ENCODE measurements around the gene PALLD.

PALLD gene

GRCh38 chr4:168757500-168757899, 260.6 kb downstream of the PALLD start:
- no peak for DNase-seq (ENCODE audit: low read depth, low spot score)
- H3K4me3 ChIP-seq (ENCODE audit: low read length): no peak overlapping the region

DNA sequence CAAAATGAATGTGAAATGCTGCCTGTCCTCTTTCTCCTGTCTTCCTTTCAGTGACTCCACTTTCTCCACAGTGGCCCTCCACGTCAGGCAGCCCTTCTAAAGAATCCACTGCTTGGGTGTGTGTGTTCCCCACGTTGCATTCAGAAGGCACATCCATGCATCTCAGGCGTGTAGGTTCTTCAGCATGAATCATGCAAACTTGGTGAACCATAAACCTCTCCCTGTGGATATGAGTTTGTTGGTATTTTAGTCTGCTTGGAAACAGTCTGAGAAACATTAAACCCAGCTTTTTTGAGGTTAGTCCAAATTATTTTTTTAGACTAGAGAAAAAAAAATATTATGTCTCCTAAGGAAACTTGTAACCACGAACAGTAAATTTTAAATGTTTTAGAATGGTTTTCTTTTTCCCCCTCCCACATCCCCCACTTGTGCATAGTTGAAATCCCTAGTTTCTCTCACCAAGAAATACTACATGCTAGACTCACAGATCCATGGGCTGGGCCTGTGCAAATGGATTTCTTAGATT, 261.6 kb downstream of the PALLD start:
- DNase-seq (ENCODE audit: low read depth, low spot score): no peak
- no peak overlapping the region for H3K4me3 ChIP-seq (ENCODE audit: low read length)

GRCh38 chr4:168759321-168759720, 262.5 kb downstream of the PALLD start:
- no peak for DNase-seq (ENCODE audit: low read depth, low spot score)
- H3K4me3 ChIP-seq (ENCODE audit: low read length): no peak overlapping the region

DNA sequence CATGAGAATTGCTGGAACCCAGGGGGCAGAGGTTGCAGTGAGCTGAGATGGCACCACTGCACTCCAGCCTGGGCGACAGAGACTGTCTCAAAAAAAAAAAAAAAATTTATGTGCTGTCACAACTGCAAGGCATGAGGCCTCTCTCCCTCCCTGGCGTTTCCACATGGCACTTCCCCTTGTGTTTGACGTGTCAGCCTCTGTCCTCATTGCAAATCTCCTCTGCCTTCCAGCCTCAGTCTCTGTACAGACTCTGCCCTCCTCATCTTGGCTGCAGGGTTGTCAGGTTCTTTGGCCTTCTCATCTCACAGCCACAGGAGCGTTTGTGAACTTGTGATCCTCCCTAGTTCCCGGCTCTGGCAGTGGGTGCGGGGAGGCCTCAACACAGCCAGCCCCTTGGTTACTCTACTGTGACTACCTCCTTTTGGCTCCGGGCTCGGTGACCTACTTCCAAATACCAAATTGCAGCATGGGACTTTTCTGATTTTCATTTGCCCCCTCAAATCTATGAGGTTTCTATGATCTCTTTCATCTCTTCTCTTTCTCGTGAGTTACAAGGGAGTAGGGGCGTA, 263.2 kb downstream of the PALLD start:
- DNase-seq (ENCODE audit: low read depth, low spot score): no peak
- H3K4me3 ChIP-seq (ENCODE audit: low read length): no peak overlapping the region

DNA sequence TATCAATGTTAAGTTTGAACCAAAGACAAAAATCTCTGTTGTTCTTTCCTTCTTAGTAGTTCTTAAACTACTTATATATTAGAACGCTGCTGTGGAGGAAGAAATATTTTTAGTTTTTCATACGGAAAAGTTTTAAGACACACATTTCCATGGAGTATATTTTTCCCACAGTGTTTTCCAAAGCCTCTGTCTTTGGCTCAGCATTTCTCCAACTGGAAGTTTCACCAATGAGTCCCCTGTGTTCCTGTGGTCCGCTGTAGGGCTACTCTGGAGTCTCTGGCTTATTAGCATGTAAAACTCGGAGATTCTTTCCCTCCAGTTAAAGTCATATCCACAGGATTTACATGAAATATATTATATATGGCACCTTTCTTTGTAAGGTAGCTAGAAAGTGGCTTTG, 264.2 kb downstream of the PALLD start:
- H3K4me3 ChIP-seq (ENCODE audit: low read length): no peak overlapping the region
- no peak for DNase-seq (ENCODE audit: low read depth, low spot score)

- DNase-seq (ENCODE audit: low read depth, low spot score): no peak
- no peak overlapping the region for H3K4me3 ChIP-seq (ENCODE audit: low read length)
Observed at GRCh38 chr4:168765322-168765721, 268.5 kb downstream of the PALLD start.

DNA sequence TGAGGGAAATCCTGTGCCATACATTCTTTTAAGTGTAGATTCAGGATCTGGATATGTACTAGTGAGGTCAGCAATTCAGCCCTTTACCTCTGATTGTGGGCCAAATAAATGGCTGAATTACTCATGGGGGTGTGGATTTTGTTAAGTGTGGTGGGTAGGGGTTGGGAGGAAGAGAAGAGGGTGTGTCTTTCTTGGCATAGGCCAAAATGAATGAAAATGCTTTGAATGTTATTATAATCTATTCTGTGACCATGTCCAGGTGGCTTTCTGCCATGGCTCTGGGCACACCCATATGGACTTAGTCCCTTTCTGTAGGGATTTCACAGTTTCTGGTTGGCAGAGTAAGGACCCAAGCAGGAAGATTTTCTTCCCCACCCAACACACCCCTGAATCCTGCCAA, 268.9 kb downstream of the PALLD start:
- no peak for DNase-seq (ENCODE audit: low read depth, low spot score)
- H3K4me3 ChIP-seq (ENCODE audit: low read length): no peak overlapping the region

GRCh38 chr4:168766604-168767316, 269.9 kb downstream of the PALLD start:
- no peak overlapping the region for H3K4me3 ChIP-seq (ENCODE audit: low read length)
- DNase-seq (ENCODE audit: low read depth, low spot score): no peak

DNA sequence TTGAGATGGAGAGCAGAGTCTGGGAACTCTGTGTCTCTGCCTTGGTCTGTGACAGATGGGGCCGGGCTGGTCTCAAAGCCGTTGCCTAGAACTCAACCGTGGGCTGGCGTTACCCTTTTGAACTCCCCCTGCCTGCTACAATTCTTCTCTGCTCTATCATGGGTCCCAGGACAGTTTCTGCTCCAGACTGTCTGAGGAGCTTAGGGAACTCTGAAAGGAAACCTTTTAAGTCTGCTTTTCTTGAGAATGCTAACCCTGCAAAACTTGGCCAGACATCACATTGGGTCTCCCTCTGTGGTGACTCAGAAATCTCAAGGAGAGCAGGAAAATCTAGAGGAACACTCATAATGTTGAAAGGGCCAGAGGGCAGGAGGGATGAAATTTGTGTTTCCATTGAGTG, 272.6 kb downstream of the PALLD start:
- DNase-seq (ENCODE audit: low read depth, low spot score): no peak
- H3K4me3 ChIP-seq (ENCODE audit: low read length): no peak overlapping the region

DNA sequence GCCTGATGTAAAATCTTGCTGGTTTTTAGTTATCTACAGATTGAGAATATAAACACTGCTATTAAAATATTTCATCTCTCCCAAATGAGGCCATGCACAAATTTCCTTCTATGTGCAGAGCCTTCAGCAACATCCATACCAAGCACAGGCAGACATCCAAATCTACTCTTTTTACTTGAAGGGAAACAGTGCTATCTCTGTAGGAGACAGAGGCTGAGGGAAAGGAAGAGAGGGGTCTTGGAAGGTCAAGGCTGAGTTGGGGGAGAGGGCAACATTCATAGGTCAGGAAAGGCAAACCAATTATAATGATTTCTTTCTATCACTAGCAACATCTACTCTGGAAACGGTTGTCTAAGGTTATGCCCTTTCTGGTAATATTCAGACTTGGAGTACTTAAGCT, 273.0 kb downstream of the PALLD start:
- no peak overlapping the region for H3K4me3 ChIP-seq (ENCODE audit: low read length)
- no peak for DNase-seq (ENCODE audit: low read depth, low spot score)

DNA sequence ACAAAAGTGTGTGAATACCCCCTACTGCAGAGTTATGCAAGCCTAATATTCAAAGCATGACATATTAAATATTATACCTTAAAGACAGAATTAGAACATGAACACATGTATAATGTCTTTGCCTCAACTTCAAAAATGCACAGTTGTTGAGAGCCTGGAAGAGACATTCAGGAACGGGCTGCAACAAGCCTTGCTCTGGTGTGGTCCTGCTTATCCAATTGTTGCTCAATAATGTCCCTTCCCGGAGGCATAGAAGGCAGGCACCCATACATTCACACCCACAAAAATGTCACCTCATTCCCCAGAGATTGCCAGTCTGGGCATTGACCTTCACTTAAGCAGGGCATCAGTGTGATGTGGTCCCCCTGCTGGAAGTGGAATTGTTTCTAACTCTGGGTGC, 274.4 kb downstream of the PALLD start:
- no peak for DNase-seq (ENCODE audit: low read depth, low spot score)
- H3K4me3 ChIP-seq (ENCODE audit: low read length): no peak overlapping the region

- H3K4me3 ChIP-seq (ENCODE audit: low read length): no peak overlapping the region
- no peak for DNase-seq (ENCODE audit: low read depth, low spot score)
Observed at GRCh38 chr4:168773388-168774195, 276.7 kb downstream of the PALLD start.

DNA sequence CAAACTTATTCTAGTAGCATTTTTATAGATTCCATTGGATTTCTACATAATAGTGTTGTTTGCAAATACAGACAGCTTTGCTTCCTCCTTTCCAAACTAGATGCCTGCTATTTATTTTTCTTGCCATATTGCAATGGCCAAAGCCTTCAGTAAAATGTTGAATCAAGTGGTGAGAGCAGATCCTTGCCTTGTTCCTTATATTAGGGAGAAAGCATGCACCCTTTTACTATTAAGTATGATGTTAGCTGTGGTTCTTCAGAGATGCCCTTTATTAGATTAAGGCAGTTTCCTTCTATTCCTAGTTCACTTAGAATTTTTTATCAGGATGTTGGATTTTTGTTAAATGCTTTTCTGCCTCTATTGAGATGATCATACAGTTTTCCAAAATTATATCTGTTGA, 279.5 kb downstream of the PALLD start:
- DNase-seq (ENCODE audit: low read depth, low spot score): no peak
- no peak overlapping the region for H3K4me3 ChIP-seq (ENCODE audit: low read length)

DNA sequence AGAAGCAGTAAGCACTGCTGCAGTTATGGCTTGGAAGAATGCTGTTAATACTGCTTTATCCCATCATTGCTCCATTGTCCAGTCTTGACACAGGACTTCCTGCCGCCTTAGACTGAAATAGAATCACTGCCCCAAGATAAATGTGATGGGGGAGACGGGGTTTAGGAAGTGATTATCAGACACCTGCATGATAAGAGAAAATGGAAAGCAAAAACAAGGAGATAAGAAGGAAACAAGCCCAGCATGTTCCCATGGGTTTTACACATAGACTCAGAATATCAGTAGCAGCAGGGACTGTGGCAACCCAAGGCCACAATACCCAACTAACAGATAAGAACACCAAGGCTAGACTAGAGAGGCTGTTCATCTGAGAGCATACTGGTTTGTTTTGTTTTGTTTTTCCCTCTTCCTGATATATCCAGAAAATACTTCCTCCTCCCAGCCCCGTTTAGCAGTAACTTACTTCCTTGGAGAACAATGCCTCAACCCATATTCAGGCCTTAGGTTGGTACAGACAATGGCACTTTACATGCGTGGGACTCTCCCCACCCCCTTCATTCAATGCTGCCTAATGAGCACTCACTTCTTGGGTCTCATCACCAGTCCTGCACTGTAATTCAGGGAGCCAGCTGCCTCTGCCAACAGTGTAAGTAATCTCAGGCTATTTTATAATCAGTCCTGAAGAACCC, 280.6 kb downstream of the PALLD start:
- no peak overlapping the region for H3K4me3 ChIP-seq (ENCODE audit: low read length)
- DNase-seq (ENCODE audit: low read depth, low spot score): no peak

- no peak overlapping the region for H3K4me3 ChIP-seq (ENCODE audit: low read length)
- DNase-seq (ENCODE audit: low read depth, low spot score): no peak
Observed at GRCh38 chr4:168781341-168781740, 284.5 kb downstream of the PALLD start.

DNA sequence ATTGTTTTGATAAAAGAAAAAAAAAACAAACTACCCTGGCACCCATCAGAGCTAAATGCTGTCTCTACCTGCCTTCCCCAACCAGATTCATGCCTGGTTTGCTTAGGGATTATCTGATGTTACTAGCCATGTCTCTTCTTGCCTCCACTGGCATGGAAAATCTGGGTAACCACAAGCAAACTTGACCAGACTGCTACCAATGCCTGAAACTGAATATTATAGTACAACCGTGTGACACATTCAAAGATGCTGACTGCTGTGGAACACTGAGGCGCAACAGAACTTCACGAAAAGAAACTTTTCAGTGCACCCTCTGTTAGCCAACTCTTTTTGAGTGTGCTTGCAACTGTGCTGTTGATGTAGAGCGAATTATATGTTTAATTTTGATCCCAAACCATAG, 285.1 kb downstream of the PALLD start:
- no peak overlapping the region for H3K4me3 ChIP-seq (ENCODE audit: low read length)
- DNase-seq (ENCODE audit: low read depth, low spot score): no peak

DNA sequence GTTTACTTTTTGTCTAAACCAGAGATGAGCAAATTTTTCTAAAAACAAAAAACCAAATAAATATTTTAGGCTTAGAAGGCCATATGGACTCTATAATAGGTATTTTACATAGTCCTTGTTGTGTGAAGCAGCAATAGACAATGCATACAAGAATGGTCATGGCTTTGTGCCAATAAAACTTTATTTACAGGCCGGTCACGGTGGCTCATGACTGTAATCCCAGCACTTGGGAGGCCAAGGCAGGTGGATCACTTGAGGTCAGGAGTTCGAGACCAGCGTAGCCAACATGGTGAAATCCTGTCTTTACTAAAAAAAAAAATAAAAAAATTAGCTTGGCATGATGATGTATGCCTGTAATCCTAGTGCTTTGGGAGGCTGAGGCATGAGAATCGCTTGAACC, 285.6 kb downstream of the PALLD start:
- no peak overlapping the region for H3K4me3 ChIP-seq (ENCODE audit: low read length)
- no peak for DNase-seq (ENCODE audit: low read depth, low spot score)

DNA sequence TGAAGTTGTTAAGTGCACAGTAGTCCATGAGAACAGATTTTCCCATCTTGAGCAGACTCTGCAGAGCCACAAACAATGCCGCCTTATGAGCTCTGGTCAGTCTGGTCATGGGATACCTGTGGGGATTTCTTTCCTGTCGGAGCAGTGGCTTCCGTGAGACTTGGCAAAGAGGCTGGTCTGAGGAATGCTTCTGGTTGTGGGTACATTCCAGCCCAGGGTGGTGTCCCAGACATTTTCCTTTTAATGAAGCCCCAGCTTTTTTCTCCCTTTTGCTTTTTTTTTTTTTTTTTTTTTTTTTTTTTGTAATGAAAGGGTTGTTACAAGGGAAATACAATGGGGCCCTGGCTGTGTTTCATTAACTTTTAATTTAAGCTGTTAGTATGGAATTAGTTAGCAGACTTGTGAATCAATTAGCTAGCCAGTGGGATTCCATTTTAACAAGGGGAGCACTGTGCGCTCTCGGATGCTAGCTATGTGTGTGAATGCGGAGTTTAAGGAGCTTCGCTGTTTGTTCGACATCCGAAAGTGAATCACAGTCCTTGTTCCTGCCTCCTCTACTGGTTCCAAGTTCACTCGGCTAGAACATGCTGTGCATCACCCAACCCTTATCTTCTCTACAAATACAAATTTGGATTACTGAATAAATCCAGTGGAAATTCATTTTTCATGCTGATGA, 288.1 kb downstream of the PALLD start:
- no peak overlapping the region for H3K4me3 ChIP-seq (ENCODE audit: low read length)
- DNase-seq (ENCODE audit: low read depth, low spot score): no peak

- H3K4me3 ChIP-seq (ENCODE audit: low read length): no peak overlapping the region
- DNase-seq (ENCODE audit: low read depth, low spot score): no peak
Observed at GRCh38 chr4:168787334-168787733, 290.5 kb downstream of the PALLD start.
